ENCODE data around the gene PHF12.

PHF12 gene

DNA sequence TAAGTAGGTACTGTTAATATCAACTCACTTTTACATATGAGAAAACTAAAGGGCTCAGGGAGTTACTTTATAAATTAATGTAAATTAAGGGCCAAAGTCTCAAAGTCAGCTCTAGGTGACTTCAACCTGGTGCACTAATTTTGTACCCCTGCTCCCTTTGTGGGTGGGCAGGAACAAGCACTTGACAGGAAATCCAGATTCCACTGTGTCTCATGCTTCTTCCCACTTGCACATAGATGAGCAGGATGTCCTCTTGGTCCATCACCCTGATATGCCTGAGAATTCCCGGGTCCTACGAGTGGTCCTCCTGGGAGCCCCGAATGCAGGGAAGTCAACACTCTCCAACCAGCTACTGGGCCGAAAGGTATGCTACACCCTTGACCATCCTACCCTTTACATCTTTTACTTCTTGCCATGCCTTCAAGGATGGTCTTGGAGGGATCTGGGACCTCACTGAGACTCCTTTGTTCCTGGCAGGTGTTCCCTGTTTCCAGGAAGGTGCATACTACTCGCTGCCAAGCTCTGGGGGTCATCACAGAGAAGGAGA, 95.2 kb downstream of the PHF12 start:
- no peak overlapping the region for H3K4me3 ChIP-seq (ENCODE audit: low read length)
- peaks cover 9% of the 10 kb centered on the region for H3K4me1 ChIP-seq (ENCODE audit: control insufficient read depth, insufficient read depth, low read length)
- peak overlapping the region; percentile 84 for H3K4me2 ChIP-seq (ENCODE audit: low read length)
- no peaks in the 10 kb centered on the region for H3K9me3 ChIP-seq (replicated peaks; ENCODE audit: low read length)
- peak overlapping the region; percentile 87 for H3K9ac ChIP-seq (ENCODE audit: low read depth, low read length)
- peaks cover 24% of the 10 kb centered on the region for H3K36me3 ChIP-seq (ENCODE audit: insufficient read depth, low read length)
- no peaks in the 10 kb centered on the region for H3K27me3 ChIP-seq (ENCODE audit: control insufficient read depth, insufficient read depth, low read length)

DNA sequence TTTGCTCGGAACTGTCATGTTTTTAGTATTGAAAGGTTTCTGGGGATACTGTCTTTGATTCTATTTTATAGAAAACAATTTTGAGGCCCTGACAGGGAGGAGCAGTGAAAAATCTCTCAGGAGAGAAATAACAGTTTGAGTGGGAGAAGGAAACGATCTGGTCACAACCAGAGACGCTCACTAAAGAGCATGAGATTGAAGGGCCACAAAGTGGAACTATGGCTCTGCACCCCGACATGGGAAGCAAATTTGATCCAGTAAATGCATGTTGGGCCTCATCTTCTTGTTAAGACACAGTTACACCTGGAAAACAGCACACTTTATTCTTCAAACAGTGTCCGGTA, 96.0 kb downstream of the PHF12 start:
- no peaks in the 10 kb centered on the region for H3K9me3 ChIP-seq (replicated peaks; ENCODE audit: low read length)
- no peaks in the 10 kb centered on the region for H3K27me3 ChIP-seq (ENCODE audit: control insufficient read depth, insufficient read depth, low read length)
- peaks cover 9% of the 10 kb centered on the region for H3K4me1 ChIP-seq (ENCODE audit: control insufficient read depth, insufficient read depth, low read length)
- H3K4me3 ChIP-seq (ENCODE audit: low read length): peak overlapping the region; percentile 83
- H3K9ac ChIP-seq (ENCODE audit: low read depth, low read length): peak overlapping the region; percentile 87
- H3K36me3 ChIP-seq (ENCODE audit: insufficient read depth, low read length): peaks cover 19% of the 10 kb centered on the region
- peak overlapping the region; percentile 84 for H3K4me2 ChIP-seq (ENCODE audit: low read length)

Measured in skeletal muscle satellite cell (primary cell).